WTC11 (cell line): ENCODE data around the gene RNF169. TPM values are rescaled to one million over a fixed set of nuclear protein-coding genes. Genes with fewer than 3 reads are reported as not detected.

Source experiments
- ATAC-seq: fragments of 200-7000 bp; cut with Tn5 transposase; 2 replicates; pipeline ENCODE4 v1.10.0; 2021; ENCODE audit warnings: mild to moderate bottlenecking, moderate library complexity
- CTCF ChIA-PET: fragments of 300-600 bp; sonication (Branson Sonifier 250); formaldehyde crosslinking; loops from one replicate; lab custom pipeline; 2021; ENCODE audit warnings: antibody characterized with exemption; lab: Charles Lee
- POLR2A ChIA-PET: fragments of 350-600 bp; sonication (Branson Sonifier 250); formaldehyde crosslinking; loops from one replicate; lab custom pipeline; 2021; ENCODE audit warnings: antibody characterized with exemption; lab: Charles Lee
- DNase-seq: peaks from one replicate; pipeline ENCODE4 v3.0.0; 2021; ENCODE audit warnings: low spot score
- H3K27ac Mint-ChIP-seq: 2 replicates; pipeline ENCODE4 v1.8.0; 2021; ENCODE audit warnings: mixed read lengths
- H3K27me3 Mint-ChIP-seq: 2 replicates; pipeline ENCODE4 v1.8.0; 2021; ENCODE audit warnings: low read depth, mild to moderate bottlenecking, moderate library complexity, mixed read lengths
- H3K36me3 Mint-ChIP-seq: 2 replicates; pipeline ENCODE4 v1.8.0; 2021; ENCODE audit warnings: mixed read lengths
- H3K4me1 Mint-ChIP-seq: 2 replicates; pipeline ENCODE4 v1.8.0; 2022; ENCODE audit warnings: mixed read lengths
- H3K4me3 Mint-ChIP-seq: 2 replicates; pipeline ENCODE4 v1.8.0; 2021; ENCODE audit warnings: mild to moderate bottlenecking, moderate library complexity, mixed read lengths
- H3K9me3 Mint-ChIP-seq: 2 replicates; pipeline ENCODE4 v1.8.0; 2021; ENCODE audit warnings: mixed read lengths
- AFF4 ChIP-seq: sonication (generic); formaldehyde crosslinking; IDR thresholded peaks from 2 replicates; pipeline ENCODE4 v1.8.1; 2023; ENCODE audit warnings: mild to moderate bottlenecking, missing genetic modification reagents, borderline replicate concordance
- EMX1 ChIP-seq: fragments of 250-450 bp; sonication (Bioruptor Pico); IDR thresholded peaks from 2 replicates; pipeline ENCODE4 v1.8.0; 2021; ENCODE audit warnings: mild to moderate bottlenecking
- ERG ChIP-seq: fragments of 250-450 bp; sonication (Bioruptor Pico); IDR thresholded peaks from 2 replicates; pipeline ENCODE4 v1.8.0; 2021; ENCODE audit warnings: mild to moderate bottlenecking
- ETV6 ChIP-seq: sonication (generic); formaldehyde crosslinking; IDR thresholded peaks from 2 replicates; pipeline ENCODE4 v1.8.1; 2022; ENCODE audit warnings: mild to moderate bottlenecking, missing genetic modification reagents
- FOXJ3 ChIP-seq: sonication (generic); formaldehyde crosslinking; IDR thresholded peaks from 2 replicates; pipeline ENCODE4 v1.9.0; 2021; ENCODE audit warnings: missing genetic modification reagents, mild to moderate bottlenecking, borderline replicate concordance
- GABPB1 ChIP-seq: sonication (generic); formaldehyde crosslinking; IDR thresholded peaks from 2 replicates; pipeline ENCODE4 v1.8.1; 2023; ENCODE audit warnings: mild to moderate bottlenecking, missing genetic modification reagents
- JUN ChIP-seq: sonication (generic); formaldehyde crosslinking; IDR thresholded peaks from 2 replicates; pipeline ENCODE4 v1.8.0; 2023; ENCODE audit warnings: mild to moderate bottlenecking, missing genetic modification reagents
- NR3C1 ChIP-seq: sonication (generic); formaldehyde crosslinking; conservative IDR thresholded peaks from 2 replicates; pipeline ENCODE4 v1.8.1; 2023; ENCODE audit warnings: low read depth, mild to moderate bottlenecking, missing genetic modification reagents
- PRDM15 ChIP-seq: sonication (generic); formaldehyde crosslinking; IDR thresholded peaks from 2 replicates; pipeline ENCODE4 v1.8.0; 2022; ENCODE audit warnings: missing genetic modification reagents
- SMAD3 ChIP-seq: sonication (generic); formaldehyde crosslinking; IDR thresholded peaks from 2 replicates; pipeline ENCODE4 v1.8.0; 2022; ENCODE audit warnings: missing genetic modification reagents, mild to moderate bottlenecking, borderline replicate concordance
- TCF7 ChIP-seq: sonication (generic); formaldehyde crosslinking; IDR thresholded peaks from 2 replicates; pipeline ENCODE4 v1.8.0; 2022; ENCODE audit warnings: mild to moderate bottlenecking, low read depth, missing genetic modification reagents, moderate library complexity
- USF1 ChIP-seq: sonication (generic); formaldehyde crosslinking; IDR thresholded peaks from 2 replicates; pipeline ENCODE4 v1.8.0; 2022; ENCODE audit warnings: mild to moderate bottlenecking, missing genetic modification reagents
- ZBTB21 ChIP-seq: sonication (generic); formaldehyde crosslinking; IDR thresholded peaks from 2 replicates; pipeline ENCODE4 v1.8.1; 2023; ENCODE audit warnings: mild to moderate bottlenecking, missing genetic modification reagents, borderline replicate concordance
- ZNF232 ChIP-seq: sonication (generic); formaldehyde crosslinking; IDR thresholded peaks from 2 replicates; pipeline ENCODE4 v1.8.0; 2022; ENCODE audit warnings: mild to moderate bottlenecking, missing genetic modification reagents
- ZNF317 ChIP-seq: sonication (generic); formaldehyde crosslinking; IDR thresholded peaks from 2 replicates; pipeline ENCODE4 v1.8.1; 2023; ENCODE audit warnings: low read depth, mild to moderate bottlenecking, moderate library complexity, missing genetic modification reagents, borderline replicate concordance
- ZNF423 ChIP-seq: fragments of 250-450 bp; sonication (Bioruptor Pico); IDR thresholded peaks from 2 replicates; pipeline ENCODE4 v2.1.2; 2022; ENCODE audit warnings: mild to moderate bottlenecking, moderate library complexity
- ZNF512 ChIP-seq: sonication (generic); formaldehyde crosslinking; IDR thresholded peaks from 2 replicates; pipeline ENCODE4 v1.8.1; 2022; ENCODE audit warnings: missing genetic modification reagents, borderline replicate concordance
- ZNF532 ChIP-seq: fragments of 250-450 bp; sonication (Bioruptor Pico); IDR thresholded peaks from 2 replicates; pipeline ENCODE4 v1.9.0; 2021; ENCODE audit warnings: mild to moderate bottlenecking, borderline replicate concordance
- ZNF671 ChIP-seq: fragments of 250-450 bp; sonication (Bioruptor Pico); IDR thresholded peaks from 2 replicates; pipeline ENCODE4 v1.8.0; 2021; ENCODE audit warnings: mild to moderate bottlenecking
- total RNA-seq: library from RNA; stranded (reverse); gene quantifications from 3 replicates; pipeline ENCODE4 v1.2.3, GENCODE V29; 2021

RNF169 gene
- total RNA-seq, 1 experiment from 2014 or later = 13.6 TPM

GRCh38 chr11:74707602-74708510 lies 40.8 kb upstream of the RNF169 start:
- ATAC-seq = no peak
- Mint-ChIP-seq H3K9me3 (no peaks in the 10 kb centered on the region), H3K4me1 (peaks cover 11% of the 10 kb centered on the region), H3K27me3 (no peaks in the 10 kb centered on the region), H3K27ac (no peak overlapping the region), H3K36me3 (no peaks in the 10 kb centered on the region), H3K4me3 (no peak overlapping the region)
- POLR2A ChIA-PET = no interaction called here
- TF ChIP-seq ETV6 (CRISPR knock-in tag) (no peak), ZNF423 (CRISPR knock-in tag) (no peak), JUN (no peak), AFF4 (no peak), ZNF671 (CRISPR knock-in tag) (no peak), ZNF532 (CRISPR knock-in tag) (no peak), ZNF317 (CRISPR knock-in tag) (no peak), EMX1 (CRISPR knock-in tag) (no peak), NR3C1 (no peak), TCF7 (CRISPR knock-in tag) (no peak), ZNF232 (CRISPR knock-in tag) (no peak), FOXJ3 (no peak), GABPB1 (CRISPR knock-in tag) (no peak), USF1 (CRISPR knock-in tag) (no peak), ZNF512 (CRISPR knock-in tag) (no peak), ZBTB21 (CRISPR knock-in tag) (no peak), ERG (no peak), PRDM15 (no peak), SMAD3 (no peak)
- DNase-seq = no peak
- CTCF ChIA-PET = interaction anchor here (1.0 to 2.0 kb wide), 3 partner anchors 11 to 32 kb away, joined by 3 to 8 read pairs (median 3); no protein-coding TSS in a partner anchor
